Amniotic stem cell (primary cell): Measurements from ENCODE around the gene FIS1.

Experiments used
- DNase-seq: peaks from one replicate; lab custom pipeline; 2025; lab: John Stamatoyannopoulos, UW

Gene FIS1

DNA sequence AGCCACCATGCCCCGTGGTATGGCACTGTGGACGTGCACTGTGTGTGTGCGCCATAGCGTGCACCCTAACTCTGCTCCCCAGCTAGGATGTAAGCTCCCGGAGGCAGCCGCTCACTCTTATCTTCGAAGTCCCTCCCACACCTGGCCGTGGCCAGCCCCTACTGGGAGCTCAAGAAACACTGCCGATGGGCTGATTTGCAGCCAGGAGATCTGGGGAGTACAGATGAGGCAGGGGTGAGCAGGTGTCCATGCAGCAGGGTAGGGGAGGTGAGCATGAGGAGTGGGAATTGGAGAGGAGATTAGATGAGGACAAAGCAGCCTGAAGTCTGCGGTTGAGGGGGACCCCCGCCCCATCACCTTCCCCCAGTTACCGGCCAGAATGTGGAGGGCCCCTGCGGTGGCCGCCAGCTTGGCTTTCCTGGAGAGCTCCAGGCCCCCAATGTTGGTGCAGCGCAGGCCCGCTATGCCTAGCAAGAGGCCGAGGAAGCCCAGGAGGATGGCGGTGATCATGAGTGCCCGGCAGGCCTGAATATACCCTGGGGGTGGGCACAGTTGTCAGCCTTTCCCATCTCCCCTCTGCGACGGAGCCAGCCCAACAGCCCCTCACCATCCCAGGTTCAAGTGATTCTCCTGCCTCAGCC lies 10.9 kb downstream of the FIS1 start:
- DNase-seq: no peak

DNA sequence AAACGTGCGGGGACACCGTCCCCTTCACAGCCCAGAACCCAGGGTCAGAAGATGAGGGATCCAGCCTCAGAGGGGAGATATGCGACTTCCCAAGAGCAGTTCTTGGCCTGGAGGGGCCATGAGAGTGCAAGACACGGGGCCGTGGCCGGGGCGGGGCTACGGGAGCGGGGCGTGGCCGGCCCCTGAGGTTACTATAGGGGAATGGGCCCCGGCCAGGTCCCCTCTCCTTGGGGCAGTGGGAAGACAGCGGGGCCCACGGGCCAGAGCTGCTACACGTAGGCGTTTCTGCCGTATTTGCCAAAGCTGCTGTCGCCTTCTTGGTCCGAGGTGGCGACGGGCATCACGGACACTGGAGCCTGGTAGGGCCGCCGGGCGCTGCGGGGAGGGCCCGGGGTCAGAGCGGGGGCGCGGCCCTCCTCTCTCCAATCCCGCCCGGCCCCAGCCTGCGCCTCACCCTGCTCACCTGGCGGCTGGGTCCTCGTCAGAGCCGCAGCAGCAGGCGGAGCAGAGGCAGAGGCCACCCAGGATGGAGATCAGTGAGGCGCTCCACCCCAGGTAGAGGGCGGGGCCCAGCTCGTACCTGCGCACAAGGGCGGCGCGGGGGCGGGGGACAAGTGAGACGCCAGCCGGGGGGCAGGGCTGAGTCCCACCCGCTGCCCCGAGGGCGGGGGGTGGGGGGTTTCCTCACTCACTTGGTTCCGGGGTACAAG lies 12.6 kb downstream of the FIS1 start:
- DNase-seq: no peak

DNA sequence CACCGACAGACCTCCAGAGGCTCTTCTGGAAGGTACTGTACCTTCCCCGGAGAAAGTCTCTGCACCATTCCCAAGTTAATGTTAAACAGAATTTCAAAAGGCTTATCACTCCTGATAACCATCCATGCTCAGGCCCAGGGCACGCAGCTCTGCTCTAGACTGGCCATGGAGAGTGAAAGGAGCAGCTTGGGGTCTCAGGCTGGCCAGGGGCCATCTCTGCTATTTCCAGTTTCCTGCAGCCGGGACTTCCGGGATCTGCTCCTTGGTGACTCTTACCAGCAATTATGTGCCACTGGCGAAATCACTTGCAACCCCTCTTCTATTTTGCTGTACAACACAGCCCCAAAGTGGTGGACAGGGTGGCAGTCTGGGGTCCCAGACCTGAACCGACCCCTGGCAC lies 13.2 kb downstream of the FIS1 start:
- DNase-seq: no peak

DNA sequence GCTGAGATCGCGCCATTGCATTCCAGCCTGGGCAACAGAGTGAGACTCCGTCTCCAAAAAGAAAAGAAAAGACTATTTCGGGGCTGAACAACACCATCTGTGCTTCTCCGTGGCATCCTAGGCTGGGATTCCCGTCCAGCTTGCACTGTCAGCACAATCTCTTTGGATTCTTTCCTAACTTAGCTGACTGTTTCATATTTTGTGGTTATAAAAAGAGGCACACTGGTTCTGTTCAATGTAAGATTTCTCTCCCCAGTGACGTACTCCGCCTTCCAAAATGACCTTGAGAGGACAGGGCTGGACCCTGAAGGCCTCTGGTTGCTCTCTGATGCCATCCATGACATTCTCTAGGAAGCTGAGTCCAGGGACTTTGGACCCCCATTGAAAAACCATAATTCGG lies 18.2 kb downstream of the FIS1 start:
- no peak for DNase-seq

DNA sequence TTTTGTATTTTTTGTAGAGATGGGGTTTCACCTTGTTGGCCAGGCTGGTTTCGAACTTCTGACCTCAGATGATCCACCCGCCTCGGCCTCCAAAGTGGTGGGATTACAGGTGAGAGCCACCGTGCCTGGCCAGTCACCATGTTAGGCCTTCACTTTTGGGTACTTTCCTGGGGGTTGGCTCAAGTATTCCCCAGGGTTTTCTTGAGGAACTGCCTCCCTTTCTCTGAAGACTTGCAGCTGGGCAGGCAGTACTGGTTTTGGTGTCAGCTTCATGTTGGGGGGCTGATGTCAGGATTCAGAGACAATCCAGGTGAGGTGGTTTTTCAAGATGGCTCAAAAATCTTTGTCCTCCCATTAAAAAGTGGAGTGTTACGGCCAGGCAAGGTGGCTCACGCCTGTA lies 19.2 kb downstream of the FIS1 start:
- no peak for DNase-seq

DNA sequence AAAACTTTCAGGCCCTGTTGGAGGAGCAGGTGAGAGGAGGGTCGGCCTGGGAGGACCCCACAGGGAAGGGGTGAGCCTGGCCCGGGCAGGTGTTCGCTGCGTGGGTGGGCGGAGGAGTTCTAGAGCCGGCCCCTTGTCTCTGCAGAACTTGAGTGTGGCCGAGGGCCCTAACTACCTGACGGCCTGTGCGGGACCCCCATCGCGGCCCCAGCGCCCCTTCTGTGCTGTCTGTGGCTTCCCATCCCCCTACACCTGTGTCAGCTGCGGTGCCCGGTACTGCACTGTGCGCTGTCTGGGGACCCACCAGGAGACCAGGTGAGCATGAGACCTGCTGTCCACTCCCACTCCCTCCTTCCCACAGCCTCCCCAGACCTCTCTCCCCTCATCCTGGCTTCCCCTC lies 21.4 kb downstream of the FIS1 start:
- DNase-seq: no peak

DNA sequence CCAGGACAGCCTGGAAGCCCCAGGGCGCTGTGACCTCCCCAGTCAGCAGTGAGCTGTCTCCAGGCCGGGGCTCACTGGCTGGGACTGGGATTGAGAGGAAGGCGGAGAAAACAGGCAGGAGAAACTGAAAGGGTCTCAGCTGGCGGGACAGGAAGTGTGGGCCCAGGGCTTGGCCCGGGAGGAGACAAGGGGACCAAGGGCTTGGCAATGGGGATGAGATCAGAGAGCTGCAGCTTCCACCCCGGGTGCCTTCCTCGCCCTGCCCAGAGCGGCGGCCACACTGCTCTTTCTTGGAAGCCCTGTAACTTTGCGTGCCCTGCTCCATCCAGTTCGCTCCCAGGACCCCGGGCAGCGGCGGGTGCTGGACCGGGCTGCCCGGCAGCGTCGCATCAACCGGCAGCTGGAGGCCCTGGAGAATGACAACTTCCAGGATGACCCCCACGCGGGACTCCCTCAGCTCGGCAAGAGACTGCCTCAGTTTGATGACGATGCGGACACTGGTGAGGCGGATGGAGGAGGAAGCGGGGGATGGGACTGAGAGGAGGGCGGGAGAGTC lies 22.5 kb downstream of the FIS1 start:
- DNase-seq: no peak

DNA sequence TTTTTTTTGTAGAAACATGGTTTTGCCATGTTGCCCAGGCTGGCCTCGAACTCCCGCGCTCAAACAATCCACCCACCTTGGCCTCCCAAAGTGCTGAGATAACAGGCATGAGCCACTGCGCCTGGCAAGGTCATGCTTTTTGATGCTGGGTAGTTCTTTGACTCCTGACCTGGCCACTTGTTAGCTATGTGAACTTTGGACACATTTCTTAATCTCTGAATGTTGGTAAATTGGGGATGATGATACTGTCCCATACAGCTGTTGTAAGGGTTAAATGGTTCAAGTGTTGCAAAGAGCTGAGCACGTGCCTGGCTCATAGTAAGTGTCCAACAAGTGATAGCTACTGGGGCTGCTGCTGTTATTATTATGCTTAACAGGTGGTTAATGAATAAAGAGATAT lies 24.6 kb downstream of the FIS1 start:
- no peak for DNase-seq

DNA sequence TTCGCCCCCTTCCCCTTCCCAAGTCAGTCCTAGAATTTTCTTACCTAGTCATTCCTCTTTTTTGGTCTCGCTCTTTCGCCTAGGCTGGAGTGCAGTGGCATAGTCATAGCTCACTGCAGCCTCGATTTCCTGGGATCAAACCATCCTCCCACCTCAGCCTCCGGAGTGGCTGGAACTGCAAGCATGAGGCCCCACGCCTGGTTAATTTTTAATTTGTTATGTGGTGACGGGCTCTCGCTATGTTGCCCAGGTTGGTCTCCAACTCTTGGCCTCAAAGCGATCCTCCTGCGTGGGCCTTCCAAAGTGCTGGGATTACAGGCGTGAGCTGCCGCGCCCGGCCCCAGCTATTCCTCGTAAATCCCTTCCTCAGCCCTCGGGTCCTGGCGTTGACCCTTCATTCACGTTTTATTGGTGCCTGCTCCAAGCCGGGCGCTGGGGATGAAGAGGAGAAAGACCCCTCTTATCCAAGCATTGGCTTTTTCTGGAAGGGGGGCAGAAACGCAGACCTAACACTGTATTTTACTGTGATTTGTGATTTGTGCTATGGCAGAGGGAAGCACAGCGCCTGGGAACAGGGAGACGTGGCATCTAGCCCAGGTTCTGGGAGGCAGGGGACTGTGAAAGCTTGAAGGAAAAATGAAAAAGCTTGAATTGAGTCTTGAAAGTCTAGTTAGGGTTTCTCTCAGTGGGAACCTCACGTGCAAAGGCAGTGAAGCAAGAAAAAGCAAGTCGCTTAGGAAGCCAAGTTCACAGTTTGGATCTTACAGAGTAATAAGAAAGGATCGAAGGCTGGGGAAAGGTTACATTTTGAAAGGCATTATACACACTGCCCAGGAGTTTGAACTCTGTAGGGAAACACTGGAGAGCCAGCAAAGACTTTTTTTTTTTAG lies 26.4 kb downstream of the FIS1 start:
- no peak for DNase-seq

DNA sequence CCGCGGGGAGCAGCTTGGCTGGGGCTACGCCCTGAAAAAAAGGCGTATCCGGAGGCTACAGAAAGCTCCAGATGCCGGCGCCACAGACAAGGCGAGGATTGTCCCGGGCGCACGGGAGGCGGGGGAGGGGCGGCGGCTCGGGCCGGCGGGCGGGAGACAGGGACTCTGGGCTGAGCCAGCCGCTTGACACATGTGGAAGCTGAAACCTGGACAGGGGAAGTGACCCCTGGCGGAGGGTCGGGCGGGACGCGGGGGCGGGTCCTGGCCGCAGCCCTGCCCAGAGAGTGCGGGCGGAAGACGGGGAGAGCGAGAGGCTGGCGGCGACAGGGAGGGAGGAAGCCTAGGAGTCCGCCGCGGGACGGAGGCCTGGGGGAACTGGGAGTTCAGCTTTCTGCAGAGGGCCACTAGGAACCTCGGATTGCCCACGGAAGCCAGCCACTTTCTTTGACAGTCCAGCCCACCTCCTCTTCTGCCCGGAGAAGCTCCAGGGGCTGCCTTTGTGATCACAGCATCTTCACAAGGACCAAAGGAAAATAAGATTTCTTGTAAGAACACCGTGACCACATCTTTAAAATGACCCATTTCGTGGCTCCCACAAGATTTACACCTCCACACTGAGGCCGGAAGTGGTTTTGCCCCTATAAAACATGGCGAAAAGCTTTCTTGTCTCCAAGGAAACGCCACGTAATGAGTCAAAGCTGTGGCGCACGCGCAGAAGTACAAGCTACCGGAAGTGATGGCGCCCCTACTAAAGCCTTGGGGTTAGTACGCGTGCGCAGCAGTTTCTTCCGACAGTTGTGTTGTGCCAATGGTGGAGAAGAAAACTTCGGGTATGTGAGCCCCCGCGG lies 27.3 kb downstream of the FIS1 start, which contains the start of the genes PLOD3 and ZNHIT1:
Gene PLOD3 (minus strand): TSS at position 194 of the 848 bp plus-strand sequence. CDS start 307 bp downstream, outside the sequence.
Gene ZNHIT1 (plus strand): TSS at position 778 of the 848 bp plus-strand sequence. CDS start 31 bp downstream, at position 809.
- peak; percentile 94 for DNase-seq

DNA sequence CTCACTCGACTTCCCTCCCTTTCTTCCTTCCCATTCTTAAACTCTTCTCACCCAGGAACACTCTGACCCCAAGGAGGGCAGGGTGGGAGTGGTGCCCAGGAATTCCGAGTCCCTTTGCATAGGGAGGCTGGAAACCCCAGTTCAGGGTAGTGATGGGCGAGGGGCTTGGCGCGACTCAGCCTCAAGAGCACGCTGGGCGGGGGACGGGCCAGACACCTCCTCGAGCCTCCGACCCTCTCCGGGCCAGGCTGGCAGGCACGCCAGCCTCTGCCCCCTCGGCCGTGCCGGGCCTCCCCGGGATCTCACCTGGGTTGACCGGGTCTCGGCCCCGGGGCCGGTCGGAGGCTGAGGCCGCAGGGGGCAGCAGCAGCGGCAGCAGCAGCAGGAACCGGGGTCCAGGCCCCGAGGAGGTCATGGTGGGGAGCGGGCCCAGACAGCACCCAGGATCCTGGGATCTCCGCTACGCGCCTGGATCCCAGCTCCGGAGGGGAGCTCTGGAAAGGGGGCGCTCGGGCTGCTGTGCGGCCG lies 28.0 kb downstream of the FIS1 start:
- no peak for DNase-seq

DNA sequence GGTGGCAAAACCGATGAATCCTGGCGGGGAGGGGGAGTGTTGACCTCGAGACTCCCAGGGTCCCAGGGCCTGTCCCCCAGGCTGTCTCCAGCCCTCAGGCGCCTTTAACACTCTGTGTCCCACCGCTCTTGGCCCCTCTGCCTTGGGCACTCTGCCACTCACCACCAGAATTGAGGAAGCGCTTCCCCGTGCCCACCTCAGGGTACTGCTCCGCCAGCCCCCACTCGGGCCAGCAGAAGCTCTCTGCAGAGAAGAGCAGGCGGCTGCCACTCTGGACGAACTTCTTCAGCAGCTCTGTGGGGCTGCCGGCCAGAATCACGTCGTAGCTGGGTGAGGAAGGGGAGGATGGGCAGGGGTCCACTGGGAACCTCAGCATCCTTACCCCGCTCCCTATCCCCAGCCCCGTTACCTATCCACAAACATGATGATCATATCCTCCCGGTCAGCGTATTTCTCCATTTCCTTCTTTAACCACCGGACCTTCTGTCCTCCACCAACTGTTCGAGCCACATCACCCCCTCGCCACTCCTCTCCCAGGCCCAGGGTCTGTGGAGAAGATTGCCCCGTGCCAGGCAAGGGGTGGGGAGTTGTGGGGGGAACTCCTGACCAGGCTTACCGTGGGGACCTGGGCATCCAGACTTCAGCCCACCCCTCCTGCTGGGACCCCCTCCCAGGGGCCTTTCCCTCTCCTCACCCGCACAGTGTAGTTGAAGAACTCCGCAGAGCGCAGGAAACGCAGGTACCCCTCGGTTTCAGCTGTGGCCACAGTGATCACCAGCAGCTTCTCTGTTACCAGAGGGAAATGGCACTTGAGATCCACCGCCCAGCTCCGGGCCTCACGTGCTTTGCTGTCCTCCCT lies 28.7 kb downstream of the FIS1 start:
- DNase-seq: no peak

DNA sequence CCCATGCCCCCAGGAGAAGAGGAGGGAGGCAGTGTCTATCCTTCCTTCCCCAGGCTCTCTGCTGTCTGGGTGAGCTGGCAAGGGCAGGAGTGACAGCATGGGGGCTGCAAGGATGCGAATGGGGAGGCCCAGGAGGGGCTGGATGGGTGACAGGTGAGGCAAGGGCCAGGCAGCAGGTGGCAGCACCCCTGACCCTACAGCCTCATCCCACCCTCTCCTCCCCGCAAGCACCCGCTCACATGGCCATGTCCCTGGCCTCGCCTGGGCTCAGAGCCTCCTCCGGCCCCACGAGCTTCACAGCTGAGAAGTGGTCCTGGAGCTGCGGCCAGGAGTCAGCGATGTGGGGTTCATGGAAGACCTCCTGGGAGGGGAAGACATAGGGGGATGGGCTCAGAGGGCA lies 32.9 kb downstream of the FIS1 start:
- no peak for DNase-seq

DNA sequence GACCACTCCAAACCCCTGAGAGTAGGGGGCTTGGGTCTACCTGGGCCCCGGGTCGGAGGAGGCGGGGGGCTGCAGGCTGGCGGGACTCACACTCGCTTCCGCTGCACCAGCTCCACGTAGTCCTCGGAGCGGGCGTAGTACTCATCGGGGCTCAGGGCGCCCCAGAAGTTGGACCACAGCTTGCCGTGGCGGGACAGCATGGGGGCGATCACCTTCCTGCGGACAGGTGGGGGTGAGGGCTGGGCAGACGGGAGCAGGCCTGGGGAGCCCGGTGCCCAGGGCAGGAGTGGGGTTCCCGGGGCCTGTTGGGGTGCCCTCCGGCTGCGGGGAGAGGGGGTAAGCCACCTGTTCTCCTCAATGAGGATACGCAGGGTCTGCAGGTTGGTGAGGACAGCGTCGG lies 33.4 kb downstream of the FIS1 start:
- no peak for DNase-seq

DNA sequence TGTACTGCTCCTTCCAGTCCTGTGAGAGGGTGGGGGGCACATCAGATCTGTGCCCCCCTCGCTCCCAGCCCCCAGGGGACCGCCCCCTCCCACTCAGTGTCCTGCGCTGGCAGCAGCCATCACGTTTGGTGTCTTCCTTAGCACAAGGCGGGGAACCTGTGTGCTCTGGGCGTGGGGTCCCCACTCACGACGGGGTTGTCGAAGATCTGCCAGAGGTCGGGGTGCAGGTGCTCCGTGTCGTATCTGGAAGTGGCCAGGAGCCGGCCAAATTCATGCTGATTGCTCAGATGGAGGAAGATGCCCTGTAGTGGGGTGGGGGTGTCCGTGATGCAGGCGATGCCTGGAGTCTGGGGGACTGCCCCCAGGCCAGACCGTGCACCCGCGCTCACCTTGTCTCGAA lies 34.7 kb downstream of the FIS1 start:
- no peak for DNase-seq

DNA sequence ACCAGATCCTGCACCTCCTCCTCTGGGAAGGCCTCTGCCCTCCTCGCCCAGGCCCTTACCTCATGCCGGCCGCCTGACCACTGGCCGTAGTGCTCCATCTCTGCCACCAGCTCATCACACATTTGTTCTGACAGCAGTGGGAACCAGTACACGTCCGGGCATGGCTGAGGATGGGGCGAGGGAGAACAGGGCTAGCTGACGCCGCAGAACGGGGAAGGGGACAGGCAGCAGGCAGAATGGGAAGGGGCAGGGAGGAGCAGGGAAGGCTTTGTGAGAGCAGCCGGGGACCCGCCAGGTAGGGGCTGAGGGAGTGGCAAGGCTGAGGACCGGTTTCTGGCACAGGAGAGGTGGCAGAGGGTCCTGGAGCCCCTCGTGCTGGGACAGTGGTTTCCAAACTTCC lies 36.1 kb downstream of the FIS1 start:
- DNase-seq: no peak

DNA sequence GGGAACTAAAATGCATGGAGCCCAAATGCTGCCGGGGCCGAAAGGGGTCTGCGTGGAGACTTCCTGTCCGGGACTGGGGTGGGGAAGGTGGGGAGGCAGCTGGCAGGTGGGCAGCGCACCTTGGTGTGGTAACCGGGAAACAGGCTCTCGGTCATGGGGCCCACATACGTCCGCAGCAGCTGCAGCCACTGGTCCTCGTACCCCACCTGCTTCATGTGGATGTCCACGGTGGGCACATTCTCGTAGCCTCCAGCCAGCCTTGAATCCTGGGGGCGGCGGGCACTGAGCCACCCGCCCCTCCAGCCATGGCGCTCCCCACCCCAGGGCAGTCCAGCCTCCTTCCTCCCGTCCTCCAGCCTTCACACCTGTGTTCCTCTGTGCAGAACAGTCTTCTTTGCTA lies 37.4 kb downstream of the FIS1 start:
- no peak for DNase-seq

DNA sequence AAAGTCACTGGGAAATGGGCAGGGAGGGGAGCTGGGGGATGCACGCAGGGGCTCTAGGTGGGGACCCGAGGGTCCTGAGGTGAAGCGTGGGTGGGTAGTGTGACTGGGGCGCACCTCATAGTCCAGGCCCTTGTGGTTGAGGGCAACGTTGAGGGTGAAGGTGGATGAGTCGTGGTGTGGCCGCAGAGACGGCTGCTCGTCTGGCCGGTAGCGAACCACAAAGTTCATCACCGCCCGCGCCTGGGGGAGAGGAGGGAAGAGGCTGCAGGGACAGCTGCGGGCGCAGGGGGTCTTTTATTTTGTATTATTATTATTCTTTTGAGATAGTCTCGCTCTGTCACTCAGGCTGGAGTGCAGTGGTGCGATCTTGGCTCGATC lies 38.2 kb downstream of the FIS1 start:
- no peak for DNase-seq

DNA sequence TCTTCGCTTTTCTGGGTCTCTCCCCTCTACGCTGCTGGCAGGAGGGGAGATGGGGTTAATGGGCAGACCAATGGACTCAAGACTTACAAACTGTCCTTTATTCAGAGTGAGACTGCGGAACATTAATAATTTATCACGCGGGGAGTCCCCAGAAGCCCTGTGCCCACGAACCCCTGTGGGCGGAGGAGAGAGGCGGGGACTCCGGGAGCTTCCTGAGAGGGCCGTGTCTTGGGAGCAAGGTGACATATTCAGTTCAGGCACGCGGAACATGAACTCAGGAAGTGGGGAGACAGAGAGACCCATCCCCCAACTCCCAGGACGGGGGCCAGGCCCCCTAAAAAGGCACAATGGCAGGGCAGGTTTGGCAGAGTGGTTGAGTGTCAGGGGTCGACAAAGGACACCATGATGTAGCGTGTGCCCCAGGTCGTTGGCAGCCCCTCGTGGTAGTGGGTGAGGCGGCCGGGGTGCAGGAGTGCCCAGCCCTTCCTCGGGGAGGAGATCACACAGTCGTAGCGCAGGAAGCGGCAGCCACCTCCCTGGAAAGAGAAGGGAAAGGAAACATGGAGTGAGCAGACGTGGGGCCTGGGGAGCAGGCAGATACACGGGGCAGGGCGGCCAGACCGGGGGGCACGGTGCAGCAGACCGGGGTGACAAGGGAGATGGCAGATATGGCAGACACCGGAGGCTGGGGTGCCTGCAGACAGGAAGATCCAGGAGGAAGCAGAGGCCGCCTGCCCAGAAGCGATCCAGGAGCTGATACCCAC lies 38.8 kb downstream of the FIS1 start:
- DNase-seq: no peak
